Measurements from ENCODE around the gene SULT1B1. TPM values are rescaled to one million over a fixed set of nuclear protein-coding genes. Genes with fewer than 3 reads are reported as not detected.

Gene SULT1B1
- total RNA-seq, 1 donor from 2014 or later, result not detected

DNA sequence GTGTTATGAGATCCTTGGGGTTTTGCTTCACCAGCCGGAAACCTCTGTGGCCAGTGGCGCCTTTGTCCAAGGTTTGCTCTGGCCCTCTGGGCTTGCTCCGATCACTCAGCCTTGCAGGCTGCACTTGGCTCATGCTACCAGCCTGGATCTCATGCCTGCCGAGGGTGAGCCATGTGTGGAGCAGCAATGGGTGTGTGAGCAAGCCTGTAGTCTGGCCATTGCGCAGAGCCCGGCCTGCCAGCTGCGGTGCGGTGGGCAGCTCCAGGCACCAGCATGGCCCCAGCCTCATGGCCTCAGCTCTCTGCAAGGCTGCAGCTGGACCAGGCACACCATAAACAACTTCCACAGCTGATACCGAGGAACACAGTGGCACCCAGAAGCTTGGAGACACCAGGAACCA lies 17.8 kb downstream of the SULT1B1 start:
- no peaks in the 10 kb centered on the region for H3K9me3 ChIP-seq (ENCODE audit: low read depth)
- H3F3A ChIP-seq (ENCODE audit: low read depth), result no peaks in the 10 kb centered on the region
- H3K27me3 Mint-ChIP-seq (ENCODE audit: insufficient read depth, low read depth), result no peaks in the 10 kb centered on the region
- H3K79me2 ChIP-seq (ENCODE audit: low read depth), result no peaks in the 10 kb centered on the region
- no peaks in the 10 kb centered on the region for H3K27me3 ChIP-seq
- no peaks in the 10 kb centered on the region for H3K36me3 ChIP-seq
- no peak for DNase-seq (ENCODE audit: low spot score)
- no peaks in the 10 kb centered on the region for H3K9me3 Mint-ChIP-seq
- no peaks in the 10 kb centered on the region for H3K4me1 Mint-ChIP-seq
- H3K4me2 ChIP-seq, result no peak overlapping the region
- no peak overlapping the region for H3K27ac ChIP-seq
- no peak overlapping the region for H3K27ac Mint-ChIP-seq
- H3K4me3 Mint-ChIP-seq, result no peak overlapping the region
- H3K9ac ChIP-seq, result no peak overlapping the region
- no peak overlapping the region for H2AFZ ChIP-seq (replicated peaks)
- TF ChIP-seq, protein P1, sequence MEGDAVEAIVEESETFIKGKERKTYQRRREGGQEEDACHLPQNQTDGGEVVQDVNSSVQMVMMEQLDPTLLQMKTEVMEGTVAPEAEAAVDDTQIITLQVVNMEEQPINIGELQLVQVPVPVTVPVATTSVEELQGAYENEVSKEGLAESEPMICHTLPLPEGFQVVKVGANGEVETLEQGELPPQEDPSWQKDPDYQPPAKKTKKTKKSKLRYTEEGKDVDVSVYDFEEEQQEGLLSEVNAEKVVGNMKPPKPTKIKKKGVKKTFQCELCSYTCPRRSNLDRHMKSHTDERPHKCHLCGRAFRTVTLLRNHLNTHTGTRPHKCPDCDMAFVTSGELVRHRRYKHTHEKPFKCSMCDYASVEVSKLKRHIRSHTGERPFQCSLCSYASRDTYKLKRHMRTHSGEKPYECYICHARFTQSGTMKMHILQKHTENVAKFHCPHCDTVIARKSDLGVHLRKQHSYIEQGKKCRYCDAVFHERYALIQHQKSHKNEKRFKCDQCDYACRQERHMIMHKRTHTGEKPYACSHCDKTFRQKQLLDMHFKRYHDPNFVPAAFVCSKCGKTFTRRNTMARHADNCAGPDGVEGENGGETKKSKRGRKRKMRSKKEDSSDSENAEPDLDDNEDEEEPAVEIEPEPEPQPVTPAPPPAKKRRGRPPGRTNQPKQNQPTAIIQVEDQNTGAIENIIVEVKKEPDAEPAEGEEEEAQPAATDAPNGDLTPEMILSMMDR (IDR thresholded peaks at IDR 0.05), result no peak
- no peak for TF ChIP-seq EZH2 (IDR thresholded peaks at IDR 0.05)
- no peak for TF ChIP-seq EZH2phosphoT487 (IDR thresholded peaks at IDR 0.05)
- H3K4me3 ChIP-seq, result no peak overlapping the region
- H3K4me1 ChIP-seq, result no peaks in the 10 kb centered on the region
- no peaks in the 10 kb centered on the region for H4K20me1 ChIP-seq (ENCODE audit: low read depth)
- H3K36me3 Mint-ChIP-seq, result no peaks in the 10 kb centered on the region

DNA sequence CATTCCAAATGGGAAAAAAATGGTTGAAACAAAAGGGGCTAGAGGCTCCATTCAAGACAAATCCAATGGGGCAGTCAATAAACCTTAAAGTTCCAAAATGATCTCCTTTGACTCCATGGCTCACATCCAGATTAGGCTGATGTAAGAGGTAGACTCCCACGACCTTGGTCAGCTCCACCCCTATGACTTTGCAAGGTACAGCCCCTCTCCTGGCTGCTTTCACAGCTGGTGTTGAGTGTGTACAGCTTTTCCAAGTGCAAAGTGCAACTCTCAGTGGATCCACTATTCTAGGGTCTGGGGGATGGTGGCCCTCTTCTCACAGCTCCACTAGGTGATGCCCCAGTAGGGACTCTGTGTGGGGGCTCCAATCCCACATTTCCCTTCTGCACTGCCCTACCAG lies 21.5 kb downstream of the SULT1B1 start:
- H3K4me1 ChIP-seq, result no peaks in the 10 kb centered on the region
- H3K27ac Mint-ChIP-seq, result no peak overlapping the region
- H3K36me3 Mint-ChIP-seq, result no peaks in the 10 kb centered on the region
- no peaks in the 10 kb centered on the region for H3F3A ChIP-seq (ENCODE audit: low read depth)
- H3K4me1 Mint-ChIP-seq, result no peaks in the 10 kb centered on the region
- H3K36me3 ChIP-seq, result no peaks in the 10 kb centered on the region
- no peak overlapping the region for H3K27ac ChIP-seq
- H3K4me3 ChIP-seq, result no peak overlapping the region
- no peak for TF ChIP-seq EZH2phosphoT487 (IDR thresholded peaks at IDR 0.05)
- TF ChIP-seq, protein P1 (IDR thresholded peaks at IDR 0.05), result no peak
- no peak for DNase-seq (ENCODE audit: low spot score)
- H3K4me2 ChIP-seq, result no peak overlapping the region
- H3K27me3 Mint-ChIP-seq (ENCODE audit: insufficient read depth, low read depth), result no peaks in the 10 kb centered on the region
- H3K79me2 ChIP-seq (ENCODE audit: low read depth), result no peaks in the 10 kb centered on the region
- no peaks in the 10 kb centered on the region for H4K20me1 ChIP-seq (ENCODE audit: low read depth)
- no peaks in the 10 kb centered on the region for H3K9me3 ChIP-seq (ENCODE audit: low read depth)
- no peak overlapping the region for H2AFZ ChIP-seq (replicated peaks)
- no peaks in the 10 kb centered on the region for H3K27me3 ChIP-seq
- H3K4me3 Mint-ChIP-seq, result no peak overlapping the region
- no peak overlapping the region for H3K9ac ChIP-seq
- no peaks in the 10 kb centered on the region for H3K9me3 Mint-ChIP-seq

DNA sequence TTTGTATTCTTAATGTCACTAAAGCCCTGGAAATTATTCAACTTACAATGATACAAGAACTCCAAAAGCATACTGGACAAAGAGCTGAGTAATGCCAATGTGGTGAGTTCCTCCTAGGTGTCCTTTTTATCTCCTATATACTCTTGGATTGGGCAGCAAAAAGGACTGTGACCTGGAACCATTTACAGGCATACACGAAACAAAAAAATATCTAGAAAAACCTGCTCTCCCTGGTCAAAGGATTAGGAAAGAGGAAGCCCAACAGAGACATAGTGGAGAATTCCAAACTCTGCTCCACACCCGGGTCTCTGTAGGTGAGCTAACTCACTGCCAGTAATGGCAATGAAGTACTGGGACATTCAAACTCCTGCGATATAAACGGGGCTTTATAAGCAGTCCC lies 25.3 kb downstream of the SULT1B1 start:
- no peak overlapping the region for H3K27ac Mint-ChIP-seq
- no peaks in the 10 kb centered on the region for H3F3A ChIP-seq (ENCODE audit: low read depth)
- H3K9ac ChIP-seq, result no peak overlapping the region
- no peaks in the 10 kb centered on the region for H3K27me3 Mint-ChIP-seq (ENCODE audit: insufficient read depth, low read depth)
- H3K9me3 Mint-ChIP-seq, result no peaks in the 10 kb centered on the region
- H3K4me2 ChIP-seq, result no peak overlapping the region
- no peaks in the 10 kb centered on the region for H3K4me1 ChIP-seq
- no peaks in the 10 kb centered on the region for H3K36me3 Mint-ChIP-seq
- H2AFZ ChIP-seq (replicated peaks), result no peak overlapping the region
- no peaks in the 10 kb centered on the region for H3K4me1 Mint-ChIP-seq
- DNase-seq (ENCODE audit: low spot score), result no peak
- TF ChIP-seq EZH2phosphoT487 (IDR thresholded peaks at IDR 0.05) (no peak), EZH2 (IDR thresholded peaks at IDR 0.05) (no peak)
- TF ChIP-seq, protein P1 (IDR thresholded peaks at IDR 0.05), result no peak
- H3K4me3 ChIP-seq, result no peak overlapping the region
- no peaks in the 10 kb centered on the region for H3K36me3 ChIP-seq
- H3K27ac ChIP-seq, result no peak overlapping the region
- H3K27me3 ChIP-seq, result no peaks in the 10 kb centered on the region
- no peaks in the 10 kb centered on the region for H4K20me1 ChIP-seq (ENCODE audit: low read depth)
- H3K4me3 Mint-ChIP-seq, result no peak overlapping the region
- no peaks in the 10 kb centered on the region for H3K9me3 ChIP-seq (ENCODE audit: low read depth)
- H3K79me2 ChIP-seq (ENCODE audit: low read depth), result no peaks in the 10 kb centered on the region

DNA sequence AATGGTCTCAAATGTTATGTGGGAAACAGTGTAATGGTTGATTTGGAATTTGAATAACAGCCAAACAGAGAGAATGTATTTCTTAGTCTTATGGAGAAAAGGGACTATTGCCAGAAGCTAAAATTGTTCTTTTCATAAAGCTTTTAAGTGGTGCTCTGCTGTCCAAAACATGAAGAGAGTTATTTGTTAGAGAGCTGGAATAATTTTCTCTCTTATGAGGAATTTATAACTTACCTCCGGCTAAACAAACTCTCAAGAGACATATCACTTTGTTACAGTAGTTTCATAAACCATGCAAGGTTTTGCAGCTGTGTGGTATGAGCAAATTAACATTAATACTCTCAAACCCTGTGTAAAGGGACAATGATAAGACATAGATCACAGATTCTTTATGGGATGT lies 28.6 kb downstream of the SULT1B1 start:
- Histone ChIP-seq H4K20me1 (ENCODE audit: low read depth) (no peaks in the 10 kb centered on the region), H3K36me3 (no peaks in the 10 kb centered on the region), H3K27me3 (no peaks in the 10 kb centered on the region), H3K4me1 (no peaks in the 10 kb centered on the region), H3K4me3 (no peak overlapping the region), H3K4me2 (no peak overlapping the region), H3F3A (ENCODE audit: low read depth) (no peaks in the 10 kb centered on the region), H3K9ac (no peak overlapping the region), H2AFZ (replicated peaks) (no peak overlapping the region), H3K27ac (no peak overlapping the region), H3K9me3 (ENCODE audit: low read depth) (no peaks in the 10 kb centered on the region), H3K79me2 (ENCODE audit: low read depth) (no peaks in the 10 kb centered on the region)
- DNase-seq (ENCODE audit: low spot score), result no peak
- Mint-ChIP-seq H3K27ac (no peak overlapping the region), H3K27me3 (ENCODE audit: insufficient read depth, low read depth) (no peaks in the 10 kb centered on the region), H3K36me3 (no peaks in the 10 kb centered on the region), H3K4me3 (no peak overlapping the region), H3K9me3 (no peaks in the 10 kb centered on the region), H3K4me1 (no peaks in the 10 kb centered on the region)
- TF ChIP-seq, protein P1 (IDR thresholded peaks at IDR 0.05), result no peak
- TF ChIP-seq EZH2 (IDR thresholded peaks at IDR 0.05) (no peak), EZH2phosphoT487 (IDR thresholded peaks at IDR 0.05) (no peak)
